Keratinocyte (primary cell): Measurements from ENCODE around the gene NARS2. TPM values are rescaled to one million over a fixed set of nuclear protein-coding genes. Genes with fewer than 3 reads are reported as not detected.

Experiments used
- DNase-seq: peaks from one replicate; pipeline ENCODE4 v3.0.0-alpha.2; 2011; ENCODE audit warnings: low read depth, missing footprints, low spot score
- FAIRE-seq: peaks from 2 replicates; lab custom pipeline; 2011; peaks lifted over from hg19 to GRCh38; lab: Jason Lieb, UNC
- H2AFZ ChIP-seq: 2 replicates; pipeline ENCODE4 v1.6.0; 2012; ENCODE audit warnings: low read length, control low read depth, inconsistent platforms; ENCODE audit not compliant: control insufficient read depth
- H3K27ac ChIP-seq: 2 replicates; pipeline ENCODE4 v1.5.1; 2011; ENCODE audit warnings: low read length; ENCODE audit not compliant: control insufficient read depth, insufficient read depth
- H3K27me3 ChIP-seq: 3 replicates; pipeline ENCODE4 v1.6.0; 2011; ENCODE audit warnings: low read length; ENCODE audit not compliant: control insufficient read depth, insufficient read depth; ENCODE audit errors: extremely low read depth
- H3K36me3 ChIP-seq, 2 experiments: 2 replicates in 1 of 2; 3 replicates in 1 of 2; pipeline ENCODE4 v1.5.1; 2011; ENCODE audit warnings: low read length in 2 of 2, mild to moderate bottlenecking in 1 of 2; ENCODE audit not compliant: control insufficient read depth in 2 of 2, insufficient read depth in 2 of 2; ENCODE audit errors: extremely low read depth in 1 of 2
- H3K4me1 ChIP-seq: 3 replicates; pipeline ENCODE4 v1.5.1; 2011; ENCODE audit warnings: low read length; ENCODE audit not compliant: control insufficient read depth, insufficient read depth; ENCODE audit errors: extremely low read depth
- H3K4me2 ChIP-seq: 3 replicates; pipeline ENCODE4 v1.6.0; 2011; ENCODE audit warnings: low read depth, low read length; ENCODE audit not compliant: control insufficient read depth, insufficient read depth; ENCODE audit errors: extremely low read depth
- H3K4me3 ChIP-seq, 3 experiments: fragments of 200-600 bp in 1 of 3; sonication (generic) in 1 of 3; 2 replicates in 2 of 3; 3 replicates in 1 of 3; pipeline ENCODE4 v1.5.1; 2011 to 2016; ENCODE audit warnings: low read length in 3 of 3, mild to moderate bottlenecking in 3 of 3, control low read depth in 2 of 3, inconsistent platforms in 1 of 3, low read depth in 1 of 3, mixed read lengths in 1 of 3, mixed run types in 1 of 3, moderate library complexity in 1 of 3; ENCODE audit not compliant: control insufficient read depth in 2 of 3, insufficient read depth in 2 of 3; ENCODE audit errors: extremely low read depth in 1 of 3
- H3K79me2 ChIP-seq: 2 replicates; pipeline ENCODE4 v1.6.0; 2012; ENCODE audit warnings: low read length; ENCODE audit not compliant: control insufficient read depth, insufficient read depth
- H3K9ac ChIP-seq: 3 replicates; pipeline ENCODE4 v1.6.0; 2011; ENCODE audit warnings: low read length; ENCODE audit not compliant: control insufficient read depth, insufficient read depth; ENCODE audit errors: extremely low read depth
- H3K9me1 ChIP-seq: 3 replicates; pipeline ENCODE4 v1.6.0; 2011; ENCODE audit warnings: low read length; ENCODE audit not compliant: control insufficient read depth, insufficient read depth; ENCODE audit errors: extremely low read depth
- H3K9me3 ChIP-seq: 2 replicates; pipeline ENCODE4 v1.5.1; 2012; ENCODE audit warnings: low read depth, low read length; ENCODE audit not compliant: control insufficient read depth
- H4K20me1 ChIP-seq: 3 replicates; pipeline ENCODE4 v1.6.0; 2011; ENCODE audit warnings: low read length; ENCODE audit not compliant: control insufficient read depth, insufficient read depth; ENCODE audit errors: extremely low read depth
- CTCF ChIP-seq, 3 experiments: IDR thresholded peaks in 1 of 3; conservative IDR thresholded peaks in 1 of 3; optimal IDR thresholded peaks in 1 of 3; 2 replicates in 2 of 3; 3 replicates in 1 of 3; pipeline versions ENCODE3 to v1.5.1; 2011; ENCODE audit warnings: low read length in 3 of 3, mild to moderate bottlenecking in 3 of 3, moderate library complexity in 2 of 3, control low read depth in 1 of 3, inconsistent platforms in 1 of 3; ENCODE audit not compliant: insufficient read depth in 2 of 3; ENCODE audit errors: extremely low read depth in 1 of 3
- EZH2 ChIP-seq: IDR thresholded peaks from one replicate; pipeline ENCODE4 v1.6.1; 2012; ENCODE audit warnings: inconsistent platforms, mild to moderate bottlenecking, low read length, moderate library complexity
- dilution Hi-C: fragments of 300-500 bp; cut with MboI; formaldehyde crosslinking; loops from one replicate; pipeline ENCODE4 v1.7.0; 2020; ENCODE audit warnings: low sequenced_read_pairs; ENCODE audit not compliant: extremely low pct_ligation_motif_present
- polyA plus RNA-seq, 5 experiments: library from polyadenylated mRNA; depleted of rRNA in 3 of 5; stranded (reverse) in 3 of 5; stranded (forward) in 1 of 5; unstranded in 1 of 5; fragments of >200 nt; gene quantifications; 1 replicate in 1 of 5; 2 replicates in 3 of 5; 3 replicates in 1 of 5; pipeline versions ENCODE4 v1.2.1 to v1.2.3, GENCODE V29; 2011 to 2012; ENCODE audit warnings: missing spikeins in 2 of 5, low read depth in 1 of 5, low replicate concordance in 1 of 5

The NARS2 gene
- polyA plus RNA-seq, 1 donor (not counting 4 experiments of a cell fraction or from before 2014, with no cell fraction given), result 28.8 TPM

GRCh38 chr11:78575478-78575877 is 814 bp upstream of the NARS2 start:
- dilution Hi-C loops, result no loop called here
- TF ChIP-seq EZH2 (no peak), CTCF (optimal IDR thresholded peaks at IDR 0.05 in 1 of 3, IDR thresholded peaks at IDR 0.05 in 1 of 3, conservative IDR thresholded peaks at IDR 0.05 in 1 of 3; ENCODE audit: extremely low read depth in 1 of 3, insufficient read depth in 2 of 3, low read length in 3 of 3) (no peak)
- H3K9ac ChIP-seq, result peak overlapping the region; percentile 92

GRCh38 chr11:78573681-78574080 is 983 bp downstream of the NARS2 start:
- FAIRE-seq (no peak), DNase-seq (no peak)
- Histone ChIP-seq H3K9me1 (no peaks in the 10 kb centered on the region), H3K27me3 (no peaks in the 10 kb centered on the region), H3K9me3 (no peaks in the 10 kb centered on the region), H2AFZ (peak overlapping the region; percentile 94), H3K9ac (peak overlapping the region; percentile 92), H3K79me2 (peaks cover 22% of the 10 kb centered on the region), H3K4me2 (peak overlapping the region; percentile 97), H3K4me1 (peaks cover 11% of the 10 kb centered on the region), H3K36me3 (peaks cover 0 to 10% of the 10 kb centered on the region in 2 experiments), H4K20me1 (no peaks in the 10 kb centered on the region), H3K4me3 (peak overlapping the region; percentile 72 to 95 (median 75)), H3K27ac (peak overlapping the region; percentile 86)
- no peak for TF ChIP-seq CTCF (optimal IDR thresholded peaks at IDR 0.05 in 1 of 3, IDR thresholded peaks at IDR 0.05 in 1 of 3, conservative IDR thresholded peaks at IDR 0.05 in 1 of 3; ENCODE audit: extremely low read depth in 1 of 3, insufficient read depth in 2 of 3, low read length in 3 of 3)
- no peak for TF ChIP-seq EZH2
- dilution Hi-C loops, result no loop called here

More at GRCh38 chr11:78575478-78575877, 814 bp upstream of the NARS2 start:
- H3K4me3 ChIP-seq, result peak overlapping the region; percentile 72 to 95 (median 75)
- H4K20me1 ChIP-seq, result no peaks in the 10 kb centered on the region
- H3K27me3 ChIP-seq, result no peaks in the 10 kb centered on the region
- no peaks in the 10 kb centered on the region for H3K9me3 ChIP-seq
- peaks cover 11% of the 10 kb centered on the region for H3K4me1 ChIP-seq
- DNase-seq (no peak), FAIRE-seq (no peak)
- H3K36me3 ChIP-seq, result peaks cover 0 to 4% of the 10 kb centered on the region in 2 experiments
- no peaks in the 10 kb centered on the region for H3K9me1 ChIP-seq
- peak overlapping the region; percentile 85 for H2AFZ ChIP-seq
- H3K79me2 ChIP-seq, result peaks cover 22% of the 10 kb centered on the region
- H3K27ac ChIP-seq, result peak overlapping the region; percentile 86
- H3K4me2 ChIP-seq, result peak overlapping the region; percentile 97
